ENCODE results near the gene ANKDD1A. TPM values are rescaled to one million over a fixed set of nuclear protein-coding genes. Genes with fewer than 3 reads are reported as not detected.

ANKDD1A gene
- total RNA-seq, 1 donor from 2014 or later, result 4.6 TPM

DNA sequence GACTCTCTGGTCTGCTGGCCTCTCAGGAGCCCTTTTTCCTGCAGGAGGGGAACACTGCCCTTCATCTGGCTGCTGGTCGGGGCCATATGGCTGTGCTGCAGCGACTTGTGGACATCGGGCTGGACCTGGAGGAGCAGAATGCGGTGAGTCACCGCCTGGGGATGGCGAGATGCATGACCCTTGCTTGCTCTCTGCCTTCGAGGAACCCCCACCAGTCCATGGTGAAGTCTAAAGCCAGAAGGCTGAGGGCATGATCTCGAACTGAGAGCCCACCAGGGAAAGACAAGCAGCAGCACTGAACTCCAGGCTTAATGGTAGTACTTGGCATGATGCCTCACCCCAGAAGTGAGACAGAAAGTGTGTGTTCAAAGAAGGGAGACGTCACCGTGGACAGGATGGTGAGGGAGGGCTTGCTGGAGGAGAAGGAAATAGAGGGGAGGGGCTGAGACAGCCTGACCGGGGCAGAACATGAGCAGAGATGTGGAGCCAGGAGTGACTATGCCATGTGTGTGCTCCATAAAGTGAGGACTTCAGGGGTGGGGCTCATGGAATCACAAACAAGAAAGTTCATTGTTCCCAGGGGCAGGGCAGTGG lies 19.2 kb downstream of the ANKDD1A start:
- DNase-seq (ENCODE audit: extremely low spot score, unreplicated experiment), result peak; percentile 80
- TF ChIP-seq, protein P1, sequence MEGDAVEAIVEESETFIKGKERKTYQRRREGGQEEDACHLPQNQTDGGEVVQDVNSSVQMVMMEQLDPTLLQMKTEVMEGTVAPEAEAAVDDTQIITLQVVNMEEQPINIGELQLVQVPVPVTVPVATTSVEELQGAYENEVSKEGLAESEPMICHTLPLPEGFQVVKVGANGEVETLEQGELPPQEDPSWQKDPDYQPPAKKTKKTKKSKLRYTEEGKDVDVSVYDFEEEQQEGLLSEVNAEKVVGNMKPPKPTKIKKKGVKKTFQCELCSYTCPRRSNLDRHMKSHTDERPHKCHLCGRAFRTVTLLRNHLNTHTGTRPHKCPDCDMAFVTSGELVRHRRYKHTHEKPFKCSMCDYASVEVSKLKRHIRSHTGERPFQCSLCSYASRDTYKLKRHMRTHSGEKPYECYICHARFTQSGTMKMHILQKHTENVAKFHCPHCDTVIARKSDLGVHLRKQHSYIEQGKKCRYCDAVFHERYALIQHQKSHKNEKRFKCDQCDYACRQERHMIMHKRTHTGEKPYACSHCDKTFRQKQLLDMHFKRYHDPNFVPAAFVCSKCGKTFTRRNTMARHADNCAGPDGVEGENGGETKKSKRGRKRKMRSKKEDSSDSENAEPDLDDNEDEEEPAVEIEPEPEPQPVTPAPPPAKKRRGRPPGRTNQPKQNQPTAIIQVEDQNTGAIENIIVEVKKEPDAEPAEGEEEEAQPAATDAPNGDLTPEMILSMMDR (IDR thresholded peaks at IDR 0.05), result no peak
- H3K36me3 Mint-ChIP-seq (ENCODE audit: unreplicated experiment), result peaks cover 7% of the 10 kb centered on the region
- no peak overlapping the region for H3K27ac Mint-ChIP-seq (ENCODE audit: unreplicated experiment)
- no peaks in the 10 kb centered on the region for H3K9me3 Mint-ChIP-seq (ENCODE audit: unreplicated experiment)
- no peak overlapping the region for H3K4me3 Mint-ChIP-seq (ENCODE audit: unreplicated experiment)
- H3K4me1 Mint-ChIP-seq (ENCODE audit: unreplicated experiment), result peaks cover 11% of the 10 kb centered on the region
- no peaks in the 10 kb centered on the region for H3K27me3 Mint-ChIP-seq (ENCODE audit: unreplicated experiment)

DNA sequence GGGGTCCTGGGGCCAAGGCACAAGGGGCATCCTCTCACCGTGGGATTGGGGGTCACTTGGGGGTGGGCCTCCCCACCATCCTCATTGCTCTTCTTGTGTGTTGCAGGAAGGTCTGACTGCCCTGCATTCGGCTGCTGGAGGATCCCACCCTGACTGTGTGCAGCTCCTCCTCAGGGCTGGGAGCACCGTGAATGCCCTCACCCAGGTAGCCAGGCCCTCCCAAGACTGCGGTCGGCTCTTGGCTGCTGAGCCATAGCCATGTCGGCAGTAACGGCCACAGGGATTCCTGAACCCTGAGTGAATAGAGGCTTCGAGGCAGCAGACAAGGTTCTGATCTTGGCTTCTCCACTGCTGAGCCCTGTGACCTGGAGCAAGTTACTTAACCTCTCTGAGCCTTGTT lies 19.7 kb downstream of the ANKDD1A start:
- Mint-ChIP-seq H3K9me3 (ENCODE audit: unreplicated experiment) (no peaks in the 10 kb centered on the region), H3K27me3 (ENCODE audit: unreplicated experiment) (no peaks in the 10 kb centered on the region), H3K27ac (ENCODE audit: unreplicated experiment) (no peak overlapping the region), H3K4me1 (ENCODE audit: unreplicated experiment) (peaks cover 11% of the 10 kb centered on the region), H3K4me3 (ENCODE audit: unreplicated experiment) (no peak overlapping the region), H3K36me3 (ENCODE audit: unreplicated experiment) (peaks cover 7% of the 10 kb centered on the region)
- DNase-seq (ENCODE audit: extremely low spot score, unreplicated experiment), result peak; percentile 67
- TF ChIP-seq, protein P1 (IDR thresholded peaks at IDR 0.05), result no peak

DNA sequence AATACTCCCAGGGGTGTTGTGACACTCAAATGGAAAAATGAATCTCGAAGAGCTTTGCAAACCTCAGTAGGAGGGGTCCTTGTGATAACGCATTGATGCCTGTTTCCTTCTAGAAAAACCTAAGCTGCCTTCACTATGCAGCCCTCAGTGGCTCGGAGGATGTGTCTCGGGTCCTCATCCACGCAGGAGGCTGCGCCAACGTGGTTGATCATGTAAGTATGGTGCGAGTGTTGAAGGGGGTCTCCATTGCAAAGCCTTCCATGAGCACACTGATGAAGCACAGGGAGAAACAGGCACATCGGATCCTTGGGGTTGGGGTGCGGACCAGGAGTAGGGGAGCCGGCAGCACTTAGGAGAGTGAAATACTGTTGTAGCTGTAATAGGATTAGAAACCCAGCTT lies 22.3 kb downstream of the ANKDD1A start:
- H3K4me3 Mint-ChIP-seq (ENCODE audit: unreplicated experiment), result no peak overlapping the region
- TF ChIP-seq, protein P1 (IDR thresholded peaks at IDR 0.05), result no peak
- H3K36me3 Mint-ChIP-seq (ENCODE audit: unreplicated experiment), result peaks cover 7% of the 10 kb centered on the region

DNA sequence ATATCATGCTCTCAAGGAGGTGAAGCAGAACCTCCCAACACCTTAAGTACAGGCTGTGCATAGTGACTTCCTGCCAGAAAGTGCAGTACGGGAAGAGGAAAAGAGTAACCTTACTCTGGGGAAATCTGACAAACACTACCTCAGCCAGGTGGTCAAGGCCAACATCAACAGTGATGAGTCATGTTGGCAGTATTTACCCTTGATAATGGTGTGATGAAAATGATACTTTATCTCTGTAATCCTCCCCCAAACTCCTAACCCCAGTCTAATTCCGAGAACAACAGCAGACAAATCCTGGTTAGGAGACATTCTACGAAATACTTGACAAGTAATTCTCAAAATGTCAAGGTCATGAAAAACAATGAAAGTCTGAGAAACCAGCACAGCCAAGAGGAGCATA lies 26.5 kb downstream of the ANKDD1A start:
- Mint-ChIP-seq H3K36me3 (ENCODE audit: unreplicated experiment) (peaks cover 9% of the 10 kb centered on the region), H3K27ac (ENCODE audit: unreplicated experiment) (no peak overlapping the region), H3K9me3 (ENCODE audit: unreplicated experiment) (no peaks in the 10 kb centered on the region), H3K4me3 (ENCODE audit: unreplicated experiment) (no peak overlapping the region), H3K4me1 (ENCODE audit: unreplicated experiment) (no peaks in the 10 kb centered on the region), H3K27me3 (ENCODE audit: unreplicated experiment) (no peaks in the 10 kb centered on the region)
- peak; percentile 5 for DNase-seq (ENCODE audit: extremely low spot score, unreplicated experiment)
- TF ChIP-seq, protein P1 (IDR thresholded peaks at IDR 0.05), result no peak

More for the DNA sequence above, 22.3 kb downstream of the ANKDD1A start:
- peak; percentile 67 for DNase-seq (ENCODE audit: extremely low spot score, unreplicated experiment)
- Mint-ChIP-seq H3K27ac (ENCODE audit: unreplicated experiment) (no peak overlapping the region), H3K27me3 (ENCODE audit: unreplicated experiment) (no peaks in the 10 kb centered on the region), H3K9me3 (ENCODE audit: unreplicated experiment) (no peaks in the 10 kb centered on the region), H3K4me1 (ENCODE audit: unreplicated experiment) (peaks cover 11% of the 10 kb centered on the region)

DNA sequence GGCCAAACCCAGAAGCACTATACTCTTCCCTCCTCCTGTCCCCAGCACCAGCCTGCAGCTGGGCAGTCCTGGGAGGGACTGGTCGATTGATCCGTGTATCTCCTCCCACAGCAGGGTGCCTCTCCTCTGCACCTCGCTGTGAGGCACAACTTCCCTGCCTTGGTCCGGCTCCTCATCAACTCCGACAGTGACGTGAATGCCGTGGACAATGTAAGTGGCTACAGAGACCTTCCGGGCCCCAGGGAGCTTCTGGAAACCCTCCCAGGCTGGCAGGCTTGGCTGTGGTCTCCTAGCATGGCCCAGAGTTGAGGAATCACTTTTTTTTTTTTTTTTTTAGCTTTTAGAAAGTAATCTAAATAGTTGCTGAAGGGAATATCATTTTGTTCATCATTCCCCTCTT lies 30.7 kb downstream of the ANKDD1A start:
- peaks cover 2% of the 10 kb centered on the region for H3K36me3 Mint-ChIP-seq (ENCODE audit: unreplicated experiment)
- no peak overlapping the region for H3K27ac Mint-ChIP-seq (ENCODE audit: unreplicated experiment)
- no peaks in the 10 kb centered on the region for H3K9me3 Mint-ChIP-seq (ENCODE audit: unreplicated experiment)
- H3K4me3 Mint-ChIP-seq (ENCODE audit: unreplicated experiment), result no peak overlapping the region
- TF ChIP-seq, protein P1 (IDR thresholded peaks at IDR 0.05), result no peak
- no peaks in the 10 kb centered on the region for H3K4me1 Mint-ChIP-seq (ENCODE audit: unreplicated experiment)
- no peaks in the 10 kb centered on the region for H3K27me3 Mint-ChIP-seq (ENCODE audit: unreplicated experiment)
- peak; percentile 69 for DNase-seq (ENCODE audit: extremely low spot score, unreplicated experiment)

Data from osteocyte (in vitro differentiated cells).